ENCODE measurements around the gene EIF6.

- no peak for TF ChIP-seq CTCF (conservative IDR thresholded peaks at IDR 0.05; ENCODE audit: low read depth in 2 of 2)
- TF ChIP-seq REST (IDR thresholded peaks at IDR 0.05; ENCODE audit: unreplicated experiment) = no peak
- no peak for TF ChIP-seq JUNB (IDR thresholded peaks at IDR 0.05; ENCODE audit: unreplicated experiment)
- TF ChIP-seq EZH2 (IDR thresholded peaks at IDR 0.05; ENCODE audit: low read depth, unreplicated experiment) = no peak
- no peak for TF ChIP-seq CREB1 (CRISPR knock-in tag; IDR thresholded peaks at IDR 0.05; ENCODE audit: low read depth)
Observed at GRCh38 chr20:35302421-35303335, 18.1 kb upstream of the EIF6 start.
